HG03469 (cell line): ENCODE results near the gene EGFL6.
"Not testable (repeated sequence)": the region's sequence is repeated elsewhere in the genome, so short reads cannot be mapped to it uniquely, and the experiment has no call there.

ENCODE experiments used
- ATAC-seq: cut with Tn5 transposase; IDR thresholded peaks from one replicate; pipeline ENCODE4 v1.9.1; 2021; ENCODE audit warnings: mild to moderate bottlenecking, moderate library complexity, moderate number of reproducible peaks; ENCODE audit not compliant: unreplicated experiment

Gene EGFL6

GRCh38 chrX:13590207-13590606 is 20.8 kb downstream of the EGFL6 start:
- ATAC-seq, result no peak

- ATAC-seq, result no peak
Measured at GRCh38 chrX:13590914-13591313, 21.5 kb downstream of the EGFL6 start.

GRCh38 chrX:13597874-13598273 is 28.5 kb downstream of the EGFL6 start:
- ATAC-seq, result no peak

GRCh38 chrX:13598877-13599276 is 29.5 kb downstream of the EGFL6 start:
- no peak for ATAC-seq

- no peak for ATAC-seq
Measured at GRCh38 chrX:13599491-13599890, 30.1 kb downstream of the EGFL6 start.

GRCh38 chrX:13605611-13606010 is 36.2 kb downstream of the EGFL6 start:
- ATAC-seq, result no peak

- no peak for ATAC-seq
Measured at GRCh38 chrX:13607331-13607995, 38.1 kb downstream of the EGFL6 start.

- no peak for ATAC-seq
Measured at GRCh38 chrX:13607996-13608365, 38.6 kb downstream of the EGFL6 start.

GRCh38 chrX:13614154-13614553 is 44.8 kb downstream of the EGFL6 start:
- ATAC-seq, result no peak

- no peak for ATAC-seq
Measured at GRCh38 chrX:13620207-13620606, 50.8 kb downstream of the EGFL6 start.

- no peak for ATAC-seq
Measured at GRCh38 chrX:13622401-13622964, 53.1 kb downstream of the EGFL6 start.

GRCh38 chrX:13627306-13627705 is 57.9 kb downstream of the EGFL6 start:
- ATAC-seq, result no peak

- not testable (repeated sequence) for ATAC-seq
Measured at GRCh38 chrX:13637224-13637623, 67.8 kb downstream of the EGFL6 start.

- ATAC-seq, result no peak
Measured at GRCh38 chrX:13638021-13638420, 68.6 kb downstream of the EGFL6 start.

GRCh38 chrX:13638826-13639225 is 69.4 kb downstream of the EGFL6 start:
- ATAC-seq, result no peak

- not testable (repeated sequence) for ATAC-seq
Measured at GRCh38 chrX:13641684-13642083, 72.3 kb downstream of the EGFL6 start.

- ATAC-seq, result no peak
Measured at GRCh38 chrX:13645464-13646153, 76.2 kb downstream of the EGFL6 start.

- ATAC-seq, result no peak
Measured at GRCh38 chrX:13646154-13646549, 76.8 kb downstream of the EGFL6 start.

- no peak for ATAC-seq
Measured at GRCh38 chrX:13647709-13648212, 78.4 kb downstream of the EGFL6 start.

GRCh38 chrX:13648336-13648735 is 78.9 kb downstream of the EGFL6 start:
- ATAC-seq, result not testable (repeated sequence)

- no peak for ATAC-seq
Measured at GRCh38 chrX:13649838-13650237, 80.4 kb downstream of the EGFL6 start.

- ATAC-seq, result no peak
Measured at GRCh38 chrX:13650318-13650717, 80.9 kb downstream of the EGFL6 start.
